Activated CD4-positive, CD25-positive, alpha-beta regulatory T cell treated with anti-CD3 and anti-CD28 coated beads, Interleukin-2, amount 50 U/mL, for 72 hours (primary cell): ENCODE data around the gene TAF1C.

Experiments used
- DNase-seq: peaks from one replicate; pipeline ENCODE4 v3.0.0; 2021

TAF1C gene

GRCh38 chr16:84182680-84183571 lies 3.9 kb downstream of the TAF1C start:
- DNase-seq = no peak

- DNase-seq = no peak
Observed at GRCh38 chr16:84182104-84182503, 4.8 kb downstream of the TAF1C start.

- DNase-seq = no peak
Observed at GRCh38 chr16:84181144-84181915, 5.5 kb downstream of the TAF1C start.

- no peak for DNase-seq
Observed at GRCh38 chr16:84180519-84181140, 6.2 kb downstream of the TAF1C start.

- no peak for DNase-seq
Observed at GRCh38 chr16:84179612-84180320, 7.1 kb downstream of the TAF1C start.

GRCh38 chr16:84178892-84179611 lies 7.8 kb downstream of the TAF1C start:
- no peak for DNase-seq

- no peak for DNase-seq
Observed at GRCh38 chr16:84178146-84178765, 8.6 kb downstream of the TAF1C start.

GRCh38 chr16:84177741-84178073 lies 9.2 kb downstream of the TAF1C start:
- DNase-seq = no peak

- DNase-seq = no peak
Observed at GRCh38 chr16:84176192-84177053, 10.4 kb downstream of the TAF1C start.

GRCh38 chr16:84175350-84176081 lies 11.3 kb downstream of the TAF1C start:
- DNase-seq = peak; percentile 55

GRCh38 chr16:84174396-84174795 lies 12.5 kb downstream of the TAF1C start:
- DNase-seq = no peak

GRCh38 chr16:84169765-84170310 lies 17.0 kb downstream of the TAF1C start:
- DNase-seq = no peak

GRCh38 chr16:84166796-84167695 lies 19.8 kb downstream of the TAF1C start:
- no peak for DNase-seq

- no peak for DNase-seq
Observed at GRCh38 chr16:84165746-84166145, 21.1 kb downstream of the TAF1C start.

GRCh38 chr16:84161801-84162200 lies 25.1 kb downstream of the TAF1C start:
- no peak for DNase-seq

- DNase-seq = no peak
Observed at GRCh38 chr16:84161037-84161436, 25.8 kb downstream of the TAF1C start.

GRCh38 chr16:84159800-84160199 lies 27.1 kb downstream of the TAF1C start:
- no peak for DNase-seq

- no peak for DNase-seq
Observed at GRCh38 chr16:84159007-84159406, 27.9 kb downstream of the TAF1C start.

- no peak for DNase-seq
Observed at GRCh38 chr16:84156342-84156784, 30.5 kb downstream of the TAF1C start.
